Large intestine (tissue), 3 donors: ENCODE data around the gene CLDN6. TPM values are rescaled to one million over a fixed set of nuclear protein-coding genes. Genes with fewer than 3 reads are reported as not detected.

Experiments
- DNase-seq, 2 donors: peaks; one replicate each; pipeline versions ENCODE4 v3.0.0 to v3.0.0-alpha.2; 2013
- H3K27ac ChIP-seq: one replicate; pipeline ENCODE4 v1.5.1; 2013; ENCODE audit warnings: low read length
- H3K27me3 ChIP-seq: 2 replicates; pipeline ENCODE4 v1.6.1; 2013; ENCODE audit warnings: low read length; ENCODE audit not compliant: control insufficient read depth, insufficient read depth
- H3K36me3 ChIP-seq: 2 replicates; pipeline ENCODE4 v1.6.1; 2013; ENCODE audit warnings: low read length; ENCODE audit not compliant: control insufficient read depth, insufficient read depth
- H3K4me1 ChIP-seq: one replicate; pipeline ENCODE4 v1.6.1; 2013; ENCODE audit warnings: low read length; ENCODE audit not compliant: control insufficient read depth, insufficient read depth
- H3K4me3 ChIP-seq: one replicate; pipeline ENCODE4 v1.5.1; 2013; ENCODE audit warnings: low read length
- H3K9me3 ChIP-seq: one replicate; pipeline ENCODE4 v1.6.1; 2013; ENCODE audit warnings: mild to moderate bottlenecking, low read depth, low read length, moderate library complexity; ENCODE audit not compliant: control insufficient read depth
- WGBS: methylation state at CpG from one replicate; pipeline ENCODE4 v1.1.5; 2013; ENCODE audit warnings: low lambda C conversion rate; ENCODE audit not compliant: insufficient coverage; 5-methylcytosine and 5-hydroxymethylcytosine counted together
- polyA plus RNA-seq: library from polyadenylated mRNA; unstranded; fragments of 120-200 nt; gene quantifications from one replicate; pipeline ENCODE4 v1.2.1, GENCODE V29; 2013

The CLDN6 gene
- polyA plus RNA-seq, 1 donor, result 26.0 TPM

- H3K27ac ChIP-seq, result no peak overlapping the region
- no peak for DNase-seq
- H3K4me3 ChIP-seq, result no peak overlapping the region
- no CpG with 5 or more reads among the region's 12 CpGs for WGBS
- peaks cover 7% of the 10 kb centered on the region for H3K27me3 ChIP-seq
- H3K9me3 ChIP-seq, result no peaks in the 10 kb centered on the region
- no peaks in the 10 kb centered on the region for H3K36me3 ChIP-seq
- H3K4me1 ChIP-seq, result no peaks in the 10 kb centered on the region
These were observed 16.7 kb downstream of the CLDN6 start for GRCh38 chr16:3001316-3001715.

- Histone ChIP-seq H3K27ac (no peak overlapping the region), H3K36me3 (no peaks in the 10 kb centered on the region), H3K4me1 (no peaks in the 10 kb centered on the region), H3K27me3 (peaks cover 4% of the 10 kb centered on the region), H3K9me3 (no peaks in the 10 kb centered on the region), H3K4me3 (no peak overlapping the region)
- WGBS, result no CpG with 5 or more reads among the region's 4 CpGs
- no peak for DNase-seq
These were observed 17.4 kb downstream of the CLDN6 start for GRCh38 chr16:3000540-3000939.

DNA sequence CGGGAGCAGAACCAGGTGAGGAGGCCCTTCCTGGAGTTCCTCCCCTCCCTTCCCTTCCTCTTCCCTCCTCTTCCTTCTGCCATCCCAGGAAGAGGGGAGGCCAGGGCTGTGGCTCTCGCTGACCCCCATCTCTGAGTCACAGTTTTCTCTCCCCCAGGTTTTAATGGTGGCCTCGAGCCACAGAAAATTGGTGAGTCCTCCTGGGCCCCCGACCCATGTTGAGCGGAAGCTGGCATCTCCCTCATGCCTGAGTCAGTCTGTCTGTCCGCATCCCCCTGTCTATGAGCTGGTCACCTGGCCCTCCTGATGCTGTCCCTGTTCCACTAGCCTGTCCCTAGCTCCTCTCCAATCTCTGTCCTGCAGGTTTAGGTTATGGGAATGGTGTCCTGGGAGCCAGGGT is 18.1 kb downstream of the CLDN6 start:
- Histone ChIP-seq H3K27me3 (peaks cover 3% of the 10 kb centered on the region), H3K4me3 (no peak overlapping the region), H3K27ac (no peak overlapping the region), H3K4me1 (no peaks in the 10 kb centered on the region), H3K9me3 (no peaks in the 10 kb centered on the region), H3K36me3 (no peaks in the 10 kb centered on the region)
- DNase-seq, result no peak
- WGBS, result no CpG with 5 or more reads among the region's 6 CpGs

DNA sequence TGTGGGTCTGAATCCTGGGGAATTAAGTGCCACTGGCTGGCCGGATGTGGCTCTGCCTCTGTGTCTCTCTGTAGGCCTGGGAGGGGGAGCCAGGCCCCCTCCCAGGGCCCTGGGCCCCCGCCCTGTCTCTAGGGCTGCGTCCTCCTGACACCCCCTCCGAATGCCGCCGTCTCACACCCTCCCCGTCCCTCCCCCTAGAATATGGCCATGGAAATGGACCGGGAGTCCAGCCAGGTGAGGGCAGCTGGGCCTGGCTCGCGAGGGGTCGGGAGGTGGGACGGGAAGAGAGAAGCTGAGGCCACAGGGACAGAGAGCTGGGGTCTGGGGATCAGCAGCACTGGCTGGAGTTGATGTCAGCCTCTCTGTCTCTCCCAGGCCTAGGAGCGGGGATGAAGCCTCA is 21.7 kb downstream of the CLDN6 start:
- H3K27ac ChIP-seq, result no peak overlapping the region
- H3K9me3 ChIP-seq, result no peaks in the 10 kb centered on the region
- no peaks in the 10 kb centered on the region for H3K4me1 ChIP-seq
- no peak for DNase-seq
- no peaks in the 10 kb centered on the region for H3K27me3 ChIP-seq
- no CpG with 5 or more reads among the region's 13 CpGs for WGBS
- no peak overlapping the region for H3K4me3 ChIP-seq
- H3K36me3 ChIP-seq, result no peaks in the 10 kb centered on the region

GRCh38 chr16:2992383-2993081 is 25.5 kb downstream of the CLDN6 start:
- WGBS, result no CpG with 5 or more reads among the region's 14 CpGs
- H3K4me1 ChIP-seq, result no peaks in the 10 kb centered on the region
- no peak overlapping the region for H3K27ac ChIP-seq
- H3K9me3 ChIP-seq, result no peaks in the 10 kb centered on the region
- DNase-seq, result no peak
- no peaks in the 10 kb centered on the region for H3K27me3 ChIP-seq
- H3K4me3 ChIP-seq, result no peak overlapping the region
- H3K36me3 ChIP-seq, result no peaks in the 10 kb centered on the region

DNA sequence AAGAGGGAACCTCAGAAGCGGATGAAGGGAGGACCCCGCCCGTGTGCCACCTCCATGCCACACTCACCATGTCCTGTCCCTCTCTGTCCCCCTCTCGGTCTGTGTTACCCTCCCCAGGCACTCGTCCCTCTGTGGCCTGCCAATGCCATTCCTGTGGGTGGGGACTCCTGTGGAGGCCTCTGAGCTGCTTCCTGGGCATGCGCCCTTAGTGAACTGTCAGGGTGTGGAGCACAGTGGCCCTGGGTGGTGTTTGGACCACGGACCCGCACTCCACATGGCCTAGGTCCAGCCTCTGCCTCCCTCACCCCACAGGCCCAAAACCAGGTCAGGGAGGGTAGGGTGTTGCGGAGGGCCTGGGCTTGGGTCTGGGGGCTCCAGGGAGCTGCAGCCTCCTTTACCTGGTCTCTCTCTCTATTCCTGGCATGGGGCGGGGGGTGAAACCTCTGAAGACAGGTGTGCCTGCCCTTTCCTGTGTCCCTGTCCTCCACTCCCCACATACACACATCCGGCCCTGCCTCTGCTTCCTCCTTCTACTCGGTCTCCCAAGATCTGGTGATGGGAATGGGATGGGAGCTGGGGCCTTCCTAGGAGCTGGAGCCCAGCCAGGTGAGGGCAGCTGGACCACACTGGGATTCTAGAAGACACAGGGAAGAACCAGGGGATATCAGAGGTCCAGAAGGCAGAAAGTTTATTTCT is 26.3 kb downstream of the CLDN6 start:
- WGBS, result no CpG with 5 or more reads among the region's 12 CpGs
- no peaks in the 10 kb centered on the region for H3K27me3 ChIP-seq

DNA sequence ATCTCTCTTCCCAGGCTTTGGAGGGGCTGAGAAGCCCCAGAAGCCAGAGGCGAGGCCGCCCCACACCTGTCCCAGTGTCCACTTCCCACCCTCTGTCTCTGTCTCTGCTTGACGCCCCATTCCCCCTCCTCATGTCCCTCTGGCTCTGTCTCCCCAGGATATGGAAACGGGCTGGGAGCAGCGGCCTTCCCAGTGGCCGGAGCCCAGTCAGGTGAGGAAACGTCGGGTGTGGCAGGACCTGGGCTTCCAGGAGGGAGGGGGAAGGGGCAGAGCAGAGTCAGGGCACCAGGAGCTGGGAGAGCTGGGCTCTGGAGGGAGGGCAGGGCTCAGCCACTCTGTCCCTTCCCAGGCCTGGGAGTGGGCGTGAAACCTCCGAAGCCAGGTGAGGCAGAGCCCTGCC is 27.1 kb downstream of the CLDN6 start:
- Histone ChIP-seq H3K27me3 (no peaks in the 10 kb centered on the region), H3K9me3 (no peaks in the 10 kb centered on the region), H3K36me3 (no peaks in the 10 kb centered on the region), H3K4me1 (no peaks in the 10 kb centered on the region), H3K4me3 (no peak overlapping the region), H3K27ac (no peak overlapping the region)
- WGBS, result no CpG with 5 or more reads among the region's 10 CpGs
- no peak for DNase-seq

More for the DNA sequence above, 26.3 kb downstream of the CLDN6 start:
- Histone ChIP-seq H3K36me3 (no peaks in the 10 kb centered on the region), H3K27ac (no peak overlapping the region), H3K9me3 (no peaks in the 10 kb centered on the region), H3K4me3 (no peak overlapping the region), H3K4me1 (no peaks in the 10 kb centered on the region)
- no peak for DNase-seq

- H3K27me3 ChIP-seq, result no peaks in the 10 kb centered on the region
- no CpG with 5 or more reads among the region's 8 CpGs for WGBS
- no peaks in the 10 kb centered on the region for H3K36me3 ChIP-seq
These were observed 29.3 kb downstream of the CLDN6 start for GRCh38 chr16:2988590-2989099.

GRCh38 chr16:2987833-2988232 is 30.1 kb downstream of the CLDN6 start:
- DNase-seq, result no peak
- WGBS, result no CpG with 5 or more reads among the region's 8 CpGs
- Histone ChIP-seq H3K36me3 (no peaks in the 10 kb centered on the region), H3K4me3 (no peak overlapping the region), H3K27ac (no peak overlapping the region), H3K9me3 (no peaks in the 10 kb centered on the region), H3K27me3 (no peaks in the 10 kb centered on the region), H3K4me1 (no peaks in the 10 kb centered on the region)

More at GRCh38 chr16:2988590-2989099, 29.3 kb downstream of the CLDN6 start:
- Histone ChIP-seq H3K9me3 (no peaks in the 10 kb centered on the region), H3K4me1 (no peaks in the 10 kb centered on the region), H3K4me3 (no peak overlapping the region), H3K27ac (no peak overlapping the region)
- no peak for DNase-seq

DNA sequence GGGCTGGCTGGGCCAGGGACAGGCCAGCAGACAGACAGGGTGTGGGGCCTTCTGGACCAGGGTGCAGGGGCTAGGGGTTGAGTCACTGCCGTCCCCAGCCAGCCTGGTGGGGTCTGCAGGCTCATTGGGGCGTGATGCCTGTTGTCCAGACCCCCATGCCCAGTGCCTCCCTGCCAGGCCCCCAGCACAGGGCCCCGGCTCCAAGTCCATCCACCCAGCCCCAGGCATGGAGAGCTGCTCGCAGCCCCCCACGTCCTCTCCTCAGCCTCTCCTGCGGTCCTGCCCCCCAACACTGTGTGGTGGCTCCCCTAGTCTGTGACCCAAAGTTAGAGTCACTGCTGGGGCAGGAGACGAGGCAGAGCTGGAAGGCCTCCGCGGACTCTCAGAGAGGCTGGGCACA is 30.7 kb downstream of the CLDN6 start:
- H3K27me3 ChIP-seq, result no peaks in the 10 kb centered on the region
- no peak overlapping the region for H3K4me3 ChIP-seq
- no peaks in the 10 kb centered on the region for H3K4me1 ChIP-seq
- H3K9me3 ChIP-seq, result no peaks in the 10 kb centered on the region
- no peaks in the 10 kb centered on the region for H3K36me3 ChIP-seq
- H3K27ac ChIP-seq, result no peak overlapping the region
- DNase-seq, result no peak
- no CpG with 5 or more reads among the region's 9 CpGs for WGBS
